Thyroid gland (tissue), 4 donors: ENCODE measurements around the gene ANKRD55.

ENCODE experiments used
- POLR2A ChIP-seq, 2 donors: fragments of 450-650 bp; IDR thresholded peaks; one replicate each; pipeline ENCODE4 v1.6.1; 2017; ENCODE audit warnings: antibody characterized with exemption in 2 of 2, mild to moderate bottlenecking in 2 of 2, moderate library complexity in 1 of 2
- TF ChIP-seq, protein P1 (sequence below), 6 experiments: fragments of 200-600 bp in 3 of 6; fragments of 450-650 bp in 3 of 6; sonication (generic) in 3 of 6; IDR thresholded peaks; one replicate each; pipeline ENCODE4 v1.5.1; 2016 to 2019; ENCODE audit warnings: antibody characterized with exemption in 6 of 6, mild to moderate bottlenecking in 2 of 6, inconsistent platforms in 1 of 6, moderate library complexity in 1 of 6

DNA sequence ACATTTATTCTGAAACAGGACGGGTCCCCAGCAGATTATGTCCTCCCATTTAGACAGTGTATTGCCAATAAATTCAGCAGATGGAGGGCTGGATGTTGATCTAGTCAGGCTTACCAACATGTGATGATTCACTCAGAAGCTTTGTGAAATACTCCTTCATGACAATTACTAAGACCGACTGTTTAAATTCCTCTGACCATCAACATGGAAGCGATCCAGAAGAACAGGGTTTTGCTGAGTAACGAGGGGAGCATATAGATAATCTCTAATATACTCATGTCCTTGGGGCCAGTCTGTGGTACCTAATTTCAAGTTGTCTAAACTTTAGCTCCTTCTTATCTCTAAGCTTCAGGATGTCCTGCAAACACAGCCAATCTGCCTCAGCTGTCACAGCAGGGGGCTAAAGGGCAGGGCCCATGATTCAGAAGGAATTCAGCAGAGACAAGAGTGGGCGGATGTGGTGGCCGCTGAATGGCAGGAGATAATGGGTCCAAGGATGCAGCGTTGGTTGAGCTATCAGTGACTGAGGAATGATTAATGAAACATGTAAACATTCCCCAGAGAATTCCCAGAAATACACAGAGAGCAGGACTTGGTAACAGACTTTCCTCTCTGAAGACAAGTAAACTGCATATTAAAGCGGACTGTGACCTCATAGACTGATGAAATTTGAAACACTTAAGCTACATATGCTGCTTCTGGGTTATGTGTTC lies 109.4 kb downstream of the ANKRD55 start:
- TF ChIP-seq, protein P1, sequence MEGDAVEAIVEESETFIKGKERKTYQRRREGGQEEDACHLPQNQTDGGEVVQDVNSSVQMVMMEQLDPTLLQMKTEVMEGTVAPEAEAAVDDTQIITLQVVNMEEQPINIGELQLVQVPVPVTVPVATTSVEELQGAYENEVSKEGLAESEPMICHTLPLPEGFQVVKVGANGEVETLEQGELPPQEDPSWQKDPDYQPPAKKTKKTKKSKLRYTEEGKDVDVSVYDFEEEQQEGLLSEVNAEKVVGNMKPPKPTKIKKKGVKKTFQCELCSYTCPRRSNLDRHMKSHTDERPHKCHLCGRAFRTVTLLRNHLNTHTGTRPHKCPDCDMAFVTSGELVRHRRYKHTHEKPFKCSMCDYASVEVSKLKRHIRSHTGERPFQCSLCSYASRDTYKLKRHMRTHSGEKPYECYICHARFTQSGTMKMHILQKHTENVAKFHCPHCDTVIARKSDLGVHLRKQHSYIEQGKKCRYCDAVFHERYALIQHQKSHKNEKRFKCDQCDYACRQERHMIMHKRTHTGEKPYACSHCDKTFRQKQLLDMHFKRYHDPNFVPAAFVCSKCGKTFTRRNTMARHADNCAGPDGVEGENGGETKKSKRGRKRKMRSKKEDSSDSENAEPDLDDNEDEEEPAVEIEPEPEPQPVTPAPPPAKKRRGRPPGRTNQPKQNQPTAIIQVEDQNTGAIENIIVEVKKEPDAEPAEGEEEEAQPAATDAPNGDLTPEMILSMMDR (IDR thresholded peaks at IDR 0.05): no peak
- TF ChIP-seq POLR2A (IDR thresholded peaks at IDR 0.05): no peak
